Rectal smooth muscle tissue (tissue), 1 donor: ENCODE results near the gene DCTN3.
A peak's percentile ranks its signal among the peaks of the same experiment; 100 is the strongest.

ENCODE experiments used
- H3K27ac ChIP-seq: one replicate; pipeline ENCODE4 v1.7.0; 2013; ENCODE audit warnings: low read depth, low read length, inconsistent platforms
- H3K27me3 ChIP-seq: one replicate; pipeline ENCODE4 v1.7.0; 2013; ENCODE audit warnings: low read length; ENCODE audit not compliant: control insufficient read depth, insufficient read depth
- H3K36me3 ChIP-seq: one replicate; pipeline ENCODE4 v1.7.0; 2013; ENCODE audit warnings: low read length; ENCODE audit not compliant: control insufficient read depth, insufficient read depth
- H3K4me1 ChIP-seq: one replicate; pipeline ENCODE4 v1.7.0; 2013; ENCODE audit warnings: low read length; ENCODE audit not compliant: control insufficient read depth, insufficient read depth
- H3K4me3 ChIP-seq: one replicate; pipeline ENCODE4 v1.7.0; 2013; ENCODE audit warnings: low read length
- H3K9ac ChIP-seq: one replicate; pipeline ENCODE4 v1.7.0; 2013; ENCODE audit warnings: low read length

Gene DCTN3

DNA sequence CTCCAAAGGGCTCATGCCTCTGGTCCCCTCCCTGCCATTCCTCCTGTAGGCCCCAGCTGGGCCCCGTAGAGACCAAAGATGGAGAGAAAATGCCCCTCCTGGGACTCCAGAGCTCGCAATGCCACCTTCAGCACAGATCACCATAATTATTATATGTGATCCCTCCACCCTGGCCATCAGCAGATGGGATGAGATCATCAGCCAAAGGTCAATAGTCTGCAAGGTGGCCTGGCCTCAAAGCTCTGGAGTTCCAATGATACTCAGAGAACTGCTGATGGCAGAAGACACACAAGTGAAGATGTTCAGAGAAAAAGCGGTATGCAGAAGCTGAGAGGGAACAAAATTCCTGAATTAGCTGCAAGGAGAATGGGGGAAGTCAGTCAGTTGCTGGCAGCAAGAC is 13.4 kb downstream of the DCTN3 start:
- Histone ChIP-seq H3K4me1 (no peaks in the 10 kb centered on the region), H3K27ac (no peak overlapping the region), H3K4me3 (no peak overlapping the region), H3K36me3 (no peaks in the 10 kb centered on the region), H3K9ac (no peak overlapping the region), H3K27me3 (no peaks in the 10 kb centered on the region)

DNA sequence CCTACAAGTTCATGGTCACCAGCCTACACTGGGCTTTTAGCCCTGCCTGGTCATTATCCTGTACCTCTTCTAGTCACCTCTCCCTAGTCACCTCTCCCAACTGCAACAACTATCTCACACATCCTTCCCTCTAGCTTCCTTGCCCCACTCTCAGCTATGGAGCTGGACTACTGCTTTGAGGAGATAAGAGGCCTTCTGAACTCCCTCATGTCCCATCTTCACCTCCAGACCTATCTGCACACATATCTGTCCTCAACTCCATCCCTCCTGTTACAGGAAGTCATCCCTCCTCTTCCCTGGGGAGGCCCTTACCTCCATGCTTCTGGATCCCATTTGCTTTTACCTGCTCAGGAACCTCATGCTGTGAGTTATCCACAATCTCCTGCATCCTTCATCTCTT is 14.1 kb downstream of the DCTN3 start:
- H3K27me3 ChIP-seq: no peaks in the 10 kb centered on the region
- H3K36me3 ChIP-seq: no peaks in the 10 kb centered on the region
- H3K27ac ChIP-seq: no peak overlapping the region
- H3K4me3 ChIP-seq: no peak overlapping the region
- no peak overlapping the region for H3K9ac ChIP-seq
- no peaks in the 10 kb centered on the region for H3K4me1 ChIP-seq

DNA sequence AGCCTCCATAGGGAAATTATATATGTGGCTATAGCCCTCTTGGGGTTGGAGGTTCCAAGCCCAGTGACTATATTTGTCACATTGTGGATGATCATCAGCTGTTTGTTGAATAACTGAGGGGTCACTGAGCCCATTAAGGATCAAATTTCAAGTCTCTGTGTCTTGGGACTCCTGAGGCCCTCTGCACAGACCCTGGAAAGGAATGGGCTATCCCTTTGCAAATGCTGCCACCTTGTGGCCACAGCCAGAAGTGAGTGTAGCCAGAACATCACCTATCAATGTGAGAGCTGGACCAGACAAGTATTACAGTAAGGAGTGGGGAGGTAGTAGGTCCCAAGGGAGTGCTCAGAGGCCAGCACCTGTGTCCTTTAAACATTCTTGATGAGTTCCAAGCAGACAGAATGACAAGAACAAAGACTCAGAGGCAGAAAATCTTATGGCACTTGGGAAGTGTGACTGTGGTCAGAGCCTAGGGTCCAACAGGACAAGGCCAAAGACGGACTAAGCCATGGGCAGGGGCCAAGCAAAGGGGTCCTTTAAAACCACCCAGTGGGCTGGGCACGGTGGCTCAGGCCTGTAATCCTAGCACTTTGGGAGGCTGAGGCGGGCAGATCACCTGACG is 16.6 kb downstream of the DCTN3 start:
- no peak overlapping the region for H3K27ac ChIP-seq
- no peaks in the 10 kb centered on the region for H3K27me3 ChIP-seq
- no peaks in the 10 kb centered on the region for H3K4me1 ChIP-seq
- no peak overlapping the region for H3K9ac ChIP-seq
- H3K4me3 ChIP-seq: no peak overlapping the region
- no peaks in the 10 kb centered on the region for H3K36me3 ChIP-seq

DNA sequence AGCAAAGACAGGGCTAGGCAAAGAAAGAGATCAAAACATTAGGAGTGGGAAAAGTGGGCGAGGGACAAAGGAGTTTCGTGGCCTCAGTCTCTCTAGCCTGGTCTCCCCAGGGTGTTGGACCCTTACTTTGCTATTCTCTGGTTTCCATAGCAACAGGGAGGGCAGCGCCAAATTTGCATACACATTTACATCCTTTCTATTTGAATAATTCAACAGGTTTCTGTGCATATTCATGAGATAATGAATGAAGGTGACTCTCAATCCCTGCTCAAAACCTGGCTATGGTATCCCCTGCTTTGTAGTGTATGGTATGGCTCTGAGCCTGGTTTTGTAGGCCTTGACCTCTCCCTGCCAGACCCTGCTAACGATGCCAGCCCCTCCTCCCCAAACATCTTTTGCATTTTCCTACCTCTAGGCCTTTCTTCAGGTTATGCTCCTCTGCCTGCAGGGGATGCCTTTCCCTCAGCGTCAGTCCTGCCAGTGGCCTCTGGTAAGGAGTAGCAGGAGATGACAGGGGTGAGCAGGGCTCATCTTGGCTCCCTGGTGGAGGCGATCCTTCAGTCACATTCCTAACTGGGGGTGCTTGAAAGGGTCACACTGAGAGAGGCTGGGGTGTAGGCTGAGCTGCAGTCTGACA is 18.2 kb downstream of the DCTN3 start:
- no peak overlapping the region for H3K9ac ChIP-seq
- H3K4me1 ChIP-seq: no peaks in the 10 kb centered on the region
- no peaks in the 10 kb centered on the region for H3K36me3 ChIP-seq
- H3K27me3 ChIP-seq: no peaks in the 10 kb centered on the region
- no peak overlapping the region for H3K27ac ChIP-seq
- no peak overlapping the region for H3K4me3 ChIP-seq

DNA sequence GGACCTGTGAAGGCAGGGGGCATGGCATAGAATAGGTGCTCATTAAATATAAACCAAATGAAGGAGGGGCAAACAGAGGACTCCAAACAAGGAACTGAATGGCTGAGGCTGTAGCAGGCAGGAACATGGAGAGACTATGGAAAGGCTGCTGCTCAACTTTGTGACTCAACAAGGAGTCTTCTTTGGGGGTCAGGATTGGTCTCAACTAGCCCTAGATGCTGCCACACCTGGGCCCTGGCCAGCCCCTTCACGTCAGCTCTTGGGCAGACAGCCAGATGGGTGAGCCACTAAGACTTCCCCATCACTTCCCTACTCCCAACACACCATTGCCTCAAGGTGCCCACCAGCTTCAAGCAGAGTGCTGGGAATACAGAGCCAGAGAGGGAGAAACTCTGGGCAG is 19.4 kb downstream of the DCTN3 start:
- H3K4me1 ChIP-seq: no peaks in the 10 kb centered on the region
- no peak overlapping the region for H3K27ac ChIP-seq
- H3K4me3 ChIP-seq: no peak overlapping the region
- H3K9ac ChIP-seq: no peak overlapping the region
- H3K27me3 ChIP-seq: no peaks in the 10 kb centered on the region
- no peaks in the 10 kb centered on the region for H3K36me3 ChIP-seq

DNA sequence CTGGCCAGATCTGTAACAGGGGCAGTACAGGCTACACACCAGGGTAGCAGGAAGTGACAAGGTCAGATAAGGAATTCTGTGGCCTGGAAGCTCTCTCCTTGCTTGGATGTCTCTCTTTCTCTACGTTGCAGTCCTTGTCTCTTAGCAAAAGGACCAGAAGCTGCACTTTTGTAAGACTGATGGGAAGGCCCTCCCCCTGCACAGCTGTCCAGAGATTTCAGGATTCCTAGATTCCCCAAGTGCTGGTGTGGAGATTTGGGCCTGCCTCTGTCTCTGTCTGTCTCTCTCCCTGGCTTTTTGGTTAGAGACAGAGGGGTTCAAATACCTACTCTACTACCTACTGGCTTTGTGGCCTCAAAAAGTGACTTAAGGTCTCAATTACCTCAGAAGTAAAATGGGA is 20.7 kb downstream of the DCTN3 start:
- Histone ChIP-seq H3K4me1 (no peaks in the 10 kb centered on the region), H3K27me3 (no peaks in the 10 kb centered on the region), H3K9ac (no peak overlapping the region), H3K36me3 (no peaks in the 10 kb centered on the region), H3K27ac (no peak overlapping the region), H3K4me3 (no peak overlapping the region)

DNA sequence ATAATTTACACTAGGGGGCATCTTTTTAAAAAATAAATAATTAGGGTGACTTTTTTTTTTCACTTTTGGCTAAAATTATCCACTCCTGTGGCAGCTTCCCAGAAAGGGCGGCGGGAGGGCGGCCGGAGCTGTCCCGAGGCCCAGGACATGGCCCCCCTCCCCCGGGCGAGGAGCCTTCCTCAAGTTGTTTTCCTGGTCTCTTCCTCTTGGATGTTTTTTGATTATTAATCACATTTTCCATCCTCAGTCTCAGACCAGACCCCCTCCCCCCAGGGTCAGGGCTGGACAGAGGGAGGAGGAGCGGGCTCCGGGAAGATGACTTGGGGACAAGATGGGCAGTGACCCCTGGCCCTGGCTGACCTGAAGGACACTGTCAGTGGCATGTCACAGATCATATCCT is 26.1 kb downstream of the DCTN3 start:
- Histone ChIP-seq H3K9ac (no peak overlapping the region), H3K36me3 (no peaks in the 10 kb centered on the region), H3K27ac (no peak overlapping the region), H3K27me3 (peaks cover 20% of the 10 kb centered on the region), H3K4me1 (peaks cover 7% of the 10 kb centered on the region), H3K4me3 (no peak overlapping the region)

DNA sequence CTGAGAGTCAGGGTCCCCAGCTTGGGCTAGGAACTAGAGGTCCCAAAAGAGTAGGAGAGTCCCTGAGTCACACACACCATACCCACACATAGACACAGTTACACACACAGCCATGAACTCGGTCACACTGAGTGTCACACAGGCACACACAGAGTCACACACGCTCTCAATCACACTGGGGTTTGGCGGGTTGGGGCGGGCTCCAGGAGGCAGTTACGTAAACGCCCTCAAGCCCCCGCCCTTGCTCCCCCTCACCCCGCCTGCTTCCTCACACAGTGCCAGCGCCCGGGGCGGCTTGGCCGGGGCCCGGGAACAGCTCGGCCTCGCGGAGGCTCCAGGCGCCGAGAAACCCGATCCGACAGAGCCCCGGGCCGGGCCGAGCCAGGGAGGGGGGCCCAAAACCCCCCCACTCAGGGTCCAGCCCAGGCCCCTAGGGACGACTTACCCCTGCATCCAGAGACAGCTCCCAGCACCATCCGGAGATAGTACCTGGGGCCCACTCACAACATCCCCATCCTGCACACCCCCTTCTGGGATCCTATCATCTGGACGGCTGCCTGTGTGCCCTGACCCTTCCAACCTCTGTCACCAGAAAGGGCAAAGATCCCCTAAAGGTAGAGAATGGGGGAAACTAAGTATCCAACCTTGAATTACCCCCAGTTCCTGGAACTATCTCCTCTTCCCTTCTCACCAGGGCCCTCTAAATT is 27.2 kb downstream of the DCTN3 start:
- Histone ChIP-seq H3K4me3 (no peak overlapping the region), H3K27me3 (peaks cover 29% of the 10 kb centered on the region), H3K36me3 (no peaks in the 10 kb centered on the region), H3K9ac (no peak overlapping the region), H3K27ac (no peak overlapping the region), H3K4me1 (peaks cover 7% of the 10 kb centered on the region)

DNA sequence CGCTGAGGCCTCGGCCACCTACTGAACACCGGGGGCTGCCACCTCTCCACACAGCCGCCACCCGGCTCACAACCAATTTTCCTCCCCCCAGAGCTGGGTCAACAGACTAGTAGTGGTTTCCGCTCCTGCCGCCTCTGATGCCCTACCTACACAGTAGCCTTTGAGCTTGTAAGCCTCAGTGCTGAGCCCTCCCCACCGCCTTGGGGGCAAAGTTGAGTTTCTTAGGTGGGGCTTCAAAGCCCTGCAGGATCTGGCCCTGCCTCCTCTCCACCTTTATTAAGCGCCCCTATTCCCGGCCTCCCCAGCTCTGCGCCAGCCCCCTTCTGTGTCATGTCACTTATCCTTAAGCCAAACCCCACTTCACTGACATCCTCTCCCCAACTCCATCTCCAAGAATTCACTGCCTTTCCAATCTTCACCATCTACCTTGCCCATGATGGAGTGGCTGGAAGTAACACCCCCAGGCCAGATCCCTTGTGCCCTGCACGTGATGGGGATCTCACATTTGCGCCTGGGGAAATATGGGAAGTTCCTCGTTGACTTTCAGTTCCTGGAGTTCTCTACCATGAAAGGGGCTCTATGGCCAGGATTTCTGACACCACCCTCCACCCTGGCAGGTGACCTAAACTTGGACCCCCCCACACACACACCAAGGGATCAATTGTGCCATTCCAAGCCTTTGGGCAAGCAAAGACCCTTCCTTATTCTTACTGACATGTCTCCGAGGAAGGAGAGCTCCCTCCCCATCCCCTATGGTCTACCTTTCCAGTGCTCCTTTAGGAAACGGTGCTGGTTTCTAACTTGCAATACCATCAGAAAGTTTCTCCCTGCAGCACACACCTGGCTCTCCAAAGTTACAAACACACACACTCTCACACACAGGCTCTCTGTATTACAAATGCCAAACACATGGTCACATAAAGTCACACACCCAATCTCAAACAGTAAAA is 28.1 kb downstream of the DCTN3 start:
- H3K4me1 ChIP-seq: peaks cover 7% of the 10 kb centered on the region
- no peak overlapping the region for H3K9ac ChIP-seq
- peaks cover 36% of the 10 kb centered on the region for H3K27me3 ChIP-seq
- H3K36me3 ChIP-seq: no peaks in the 10 kb centered on the region
- H3K27ac ChIP-seq: no peak overlapping the region
- H3K4me3 ChIP-seq: no peak overlapping the region

DNA sequence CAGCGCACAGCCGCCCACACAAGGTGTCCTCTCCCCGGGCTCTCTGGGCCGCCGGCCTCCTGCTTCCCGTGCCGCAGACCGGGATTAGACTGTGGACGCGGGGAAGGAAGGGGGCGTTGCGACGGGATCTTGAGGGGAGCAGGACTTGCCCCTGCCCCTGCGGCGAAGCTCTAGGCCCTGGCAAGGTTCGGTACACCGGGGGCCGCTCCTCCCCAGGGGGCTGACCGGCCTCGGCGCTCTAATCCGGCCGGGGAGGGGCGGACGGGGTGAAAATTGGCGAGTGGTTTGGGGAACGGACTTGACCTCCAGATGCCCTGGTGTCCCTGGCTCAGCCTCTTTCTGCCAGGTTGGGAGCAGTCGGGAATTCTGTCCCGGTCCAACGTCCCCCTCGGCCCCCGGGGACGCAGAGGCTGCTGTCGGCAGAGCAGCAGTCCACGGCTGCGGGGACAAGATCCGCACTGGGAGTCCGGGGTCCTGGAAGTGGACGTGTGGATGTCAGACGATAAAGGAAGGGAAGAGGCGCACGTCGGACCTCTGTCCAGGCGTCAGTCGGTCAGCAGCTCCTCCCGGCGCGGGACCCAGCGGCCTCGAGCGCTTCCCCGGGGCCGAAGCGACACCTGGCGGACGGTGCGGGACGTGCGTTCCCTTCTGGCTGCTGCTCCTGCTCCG is 28.9 kb downstream of the DCTN3 start:
- no peak overlapping the region for H3K27ac ChIP-seq
- H3K36me3 ChIP-seq: no peaks in the 10 kb centered on the region

DNA sequence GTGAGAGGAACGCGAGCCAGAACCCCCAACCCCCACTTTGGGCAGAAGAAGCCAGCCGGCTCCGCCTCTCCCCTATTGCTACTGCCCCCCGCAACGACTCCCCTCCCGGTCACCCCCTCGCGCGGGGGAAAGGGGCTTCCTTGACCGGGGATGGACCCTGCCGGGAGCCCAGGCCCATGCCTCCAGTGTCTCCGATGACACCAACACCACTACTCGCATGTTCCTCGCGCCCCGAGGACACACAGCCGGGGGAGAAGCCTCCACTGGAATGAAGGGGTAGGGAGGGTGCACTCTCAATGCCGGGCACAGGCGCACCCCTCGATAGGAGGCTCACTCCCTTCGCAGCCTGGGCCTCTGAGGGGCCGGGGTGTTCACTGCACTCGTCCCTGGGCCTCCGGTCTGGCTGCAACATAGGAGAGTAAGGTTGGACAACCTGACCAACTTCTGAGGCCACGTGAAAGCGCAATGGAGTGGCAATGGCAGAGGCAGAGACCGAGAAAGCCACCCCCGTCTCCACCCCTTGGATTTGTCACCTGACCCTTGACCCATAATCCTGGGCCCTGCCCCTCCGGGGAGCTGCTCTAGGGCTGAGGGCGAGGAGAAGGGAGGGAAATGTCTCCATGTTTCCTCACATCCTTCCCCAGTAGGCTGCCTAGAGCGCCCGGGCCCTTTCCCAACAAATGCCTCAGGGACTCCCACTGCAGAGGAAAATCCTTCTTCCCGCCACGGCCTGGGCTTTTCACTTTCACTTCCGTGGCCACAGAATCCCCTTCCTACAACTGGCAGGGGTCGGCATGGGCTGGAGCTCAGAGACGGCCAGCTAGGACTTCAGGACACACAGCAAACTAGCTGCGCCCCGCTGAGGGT is 29.7 kb downstream of the DCTN3 start:
- peaks cover 49% of the 10 kb centered on the region for H3K27me3 ChIP-seq
- H3K36me3 ChIP-seq: no peaks in the 10 kb centered on the region
- peak overlapping the region; percentile 65 for H3K4me3 ChIP-seq
- H3K27ac ChIP-seq: no peak overlapping the region
- H3K4me1 ChIP-seq: peaks cover 7% of the 10 kb centered on the region
- H3K9ac ChIP-seq: no peak overlapping the region

More for the DNA sequence above, 28.9 kb downstream of the DCTN3 start:
- Histone ChIP-seq H3K4me3 (peak overlapping the region; percentile 65), H3K9ac (no peak overlapping the region), H3K27me3 (peaks cover 42% of the 10 kb centered on the region), H3K4me1 (peaks cover 7% of the 10 kb centered on the region)
